Sigmoid colon (tissue), 7 donors: ENCODE measurements around the gene ARL11. TPM values are rescaled to one million over a fixed set of nuclear protein-coding genes. Genes with fewer than 3 reads are reported as not detected.

Experiments used
- DNase-seq: peaks from one replicate; pipeline ENCODE4 v3.0.0-alpha.2; 2019
- H3K27ac ChIP-seq, 4 donors: fragments of 200-600 bp; sonication (generic); one replicate each; pipeline ENCODE4 v1.5.1; 2016 to 2019; ENCODE audit warnings: mild to moderate bottlenecking in 1 of 4
- H3K27me3 ChIP-seq, 3 donors: fragments of 200-600 bp; sonication (generic); one replicate each; pipeline ENCODE4 v1.5.1; 2019; ENCODE audit warnings: mild to moderate bottlenecking in 1 of 3
- H3K36me3 ChIP-seq, 4 donors: fragments of 200-600 bp; sonication (generic); one replicate each; pipeline ENCODE4 v1.5.1; 2016 to 2019
- H3K4me1 ChIP-seq, 4 donors: fragments of 200-600 bp; sonication (generic); one replicate each; pipeline ENCODE4 v1.5.1; 2017 to 2019
- H3K4me3 ChIP-seq, 4 donors: fragments of 200-600 bp; sonication (generic); one replicate each; pipeline ENCODE4 v1.5.1; 2017 to 2019; ENCODE audit warnings: mild to moderate bottlenecking in 2 of 4, moderate library complexity in 1 of 4
- H3K9me3 ChIP-seq, 4 donors: fragments of 200-600 bp in 3 of 4; sonication (generic) in 3 of 4; one replicate each; pipeline versions ENCODE4 v1.5.1 to v1.6.1; 2013 to 2019
- CTCF ChIP-seq, 4 experiments: fragments of 450-650 bp in 3 of 4; fragments of 200-600 bp in 1 of 4; IDR thresholded peaks; one replicate each; pipeline ENCODE4 v1.5.1; 2016 to 2019; ENCODE audit warnings: antibody characterized with exemption in 4 of 4, mild to moderate bottlenecking in 3 of 4, moderate library complexity in 2 of 4
- EP300 ChIP-seq, 4 donors: sonication (generic); formaldehyde crosslinking; IDR thresholded peaks; one replicate each; pipeline ENCODE4 v1.6.1; 2017; ENCODE audit warnings: antibody characterized with exemption in 4 of 4
- POLR2A ChIP-seq, 2 donors: fragments of 450-650 bp; IDR thresholded peaks; one replicate each; pipeline ENCODE4 v1.6.1; 2016; ENCODE audit warnings: antibody characterized with exemption in 2 of 2, mild to moderate bottlenecking in 2 of 2, moderate library complexity in 2 of 2
- POLR2AphosphoS5 ChIP-seq, 4 donors: sonication (generic); formaldehyde crosslinking; IDR thresholded peaks; one replicate each; pipeline ENCODE4 v1.6.1; 2017; ENCODE audit warnings: antibody characterized with exemption in 4 of 4
- WGBS, 2 donors: extraction: QIAGEN DNeasy Blood & Tissue Kit; methylation state at CpG; one replicate each; pipeline ENCODE4 v1.1.7; 2013; 5-methylcytosine and 5-hydroxymethylcytosine counted together
- intact Hi-C: fragments of 100-400 bp; cut with DNase I; formaldehyde crosslinking; loops from one replicate; pipeline ENCODE4 v1.15.1; 2023
- polyA plus RNA-seq, 3 donors: library from polyadenylated mRNA; stranded (reverse); fragments of 200-250 nt; gene quantifications; one replicate each; pipeline ENCODE4 v1.2.3, GENCODE V29; 2013
- total RNA-seq, 4 donors: library from RNA; depleted of rRNA; stranded (reverse); fragments of >200 nt; gene quantifications; one replicate each; pipeline ENCODE4 v1.1.0, GENCODE V29; 2016
- donor health status: healthy with polysubstance abuse.
- donor health status: Bipolar disorder and iron deficiency.
- donor health status: healthy.

The ARL11 gene
- total and polyA plus RNA-seq, 7 donors: 0.33 to 2.7 (median 1.2) TPM

GRCh38 chr13:49667773-49668172 lies 39.5 kb downstream of the ARL11 start:
- no peak for DNase-seq
- Histone ChIP-seq H3K27me3 (no peaks in the 10 kb centered on the region), H3K4me3 (no peak overlapping the region), H3K36me3 (peaks cover 0 to 23% (median 2%) of the 10 kb centered on the region in 4 donors), H3K9me3 (no peaks in the 10 kb centered on the region), H3K27ac (no peak overlapping the region), H3K4me1 (peaks cover 0 to 6% (median 0%) of the 10 kb centered on the region in 4 donors)
- 70 to 81% methylated on average over 2 of the region's 2 CpGs for WGBS, 2 donors
- TF ChIP-seq EP300 (IDR thresholded peaks at IDR 0.05): no peak
- no peak for TF ChIP-seq POLR2A (IDR thresholded peaks at IDR 0.05)
- TF ChIP-seq CTCF (IDR thresholded peaks at IDR 0.05): no peak
- TF ChIP-seq POLR2AphosphoS5 (IDR thresholded peaks at IDR 0.05): no peak
- intact Hi-C loops: no loop called here

- 32 to 64% methylated on average over 5 of the region's 5 CpGs for WGBS, 2 donors
- H3K36me3 ChIP-seq: peaks cover 0 to 19% (median 2%) of the 10 kb centered on the region in 4 donors
- H3K4me1 ChIP-seq: peaks cover 0 to 6% (median 0%) of the 10 kb centered on the region in 4 donors
- no peak overlapping the region for H3K4me3 ChIP-seq
- TF ChIP-seq CTCF (IDR thresholded peaks at IDR 0.05) (peak; percentile 38 to 64 (median 50)), EP300 (IDR thresholded peaks at IDR 0.05) (no peak), POLR2A (IDR thresholded peaks at IDR 0.05) (no peak)
- no peak overlapping the region for H3K27ac ChIP-seq
- H3K27me3 ChIP-seq: no peaks in the 10 kb centered on the region
- intact Hi-C loops: loop anchor here (2.0 kb wide), 1 partner anchor 179 kb away; no protein-coding TSS in a partner anchor
- DNase-seq: peak; percentile 73
- no peaks in the 10 kb centered on the region for H3K9me3 ChIP-seq
These were observed 41.5 kb downstream of the ARL11 start for GRCh38 chr13:49669735-49670309.

GRCh38 chr13:49670828-49671227 lies 42.5 kb downstream of the ARL11 start:
- no peak for DNase-seq
- 73 to 82% methylated on average over 5 of the region's 5 CpGs for WGBS, 2 donors
- H3K4me3 ChIP-seq: no peak overlapping the region
- no peaks in the 10 kb centered on the region for H3K27me3 ChIP-seq
- H3K27ac ChIP-seq: no peak overlapping the region
- peaks cover 0 to 6% (median 0%) of the 10 kb centered on the region in 4 donors for H3K4me1 ChIP-seq
- H3K36me3 ChIP-seq: peaks cover 0 to 18% (median 2%) of the 10 kb centered on the region in 4 donors
- TF ChIP-seq CTCF (IDR thresholded peaks at IDR 0.05): no peak
- TF ChIP-seq POLR2AphosphoS5 (IDR thresholded peaks at IDR 0.05): no peak
- TF ChIP-seq POLR2A (IDR thresholded peaks at IDR 0.05): no peak
- no peak for TF ChIP-seq EP300 (IDR thresholded peaks at IDR 0.05)
- H3K9me3 ChIP-seq: no peaks in the 10 kb centered on the region
- intact Hi-C loops: loop anchor here (2.0 kb wide), 1 partner anchor 178 kb away; no protein-coding TSS in a partner anchor

- TF ChIP-seq POLR2AphosphoS5 (IDR thresholded peaks at IDR 0.05) (no peak), CTCF (IDR thresholded peaks at IDR 0.05) (no peak), EP300 (IDR thresholded peaks at IDR 0.05) (no peak), POLR2A (IDR thresholded peaks at IDR 0.05) (no peak)
- no peaks in the 10 kb centered on the region for H3K4me1 ChIP-seq
- no peak for DNase-seq
- no peaks in the 10 kb centered on the region for H3K9me3 ChIP-seq
- WGBS, 2 donors: 46 to 86% methylated on average over 6 of the region's 6 CpGs
- H3K36me3 ChIP-seq: no peaks in the 10 kb centered on the region
- no peaks in the 10 kb centered on the region for H3K27me3 ChIP-seq
- intact Hi-C loops: no loop called here
- no peak overlapping the region for H3K27ac ChIP-seq
- no peak overlapping the region for H3K4me3 ChIP-seq
These were observed 48.4 kb downstream of the ARL11 start for GRCh38 chr13:49676581-49677298.
